A549 treated with RU486 at 1 μM for 4 hours (cell line): ENCODE data around the gene OR52N1. TPM values are rescaled to one million over a fixed set of nuclear protein-coding genes. Genes with fewer than 3 reads are reported as not detected.

Experiments used
- total RNA-seq: library from RNA; stranded (reverse); fragments of 200-300 nt; extraction: Qiagen RNA extraction; gene quantifications from 5 replicates; pipeline ENCODE4 v1.2.3, GENCODE V29; 2022; ENCODE audit warnings: low read depth

OR52N1 gene
- total RNA-seq: not detected in 5 replicates

GRCh38 chr11:5791165-5791564, at the start of gene OR52N1:
Gene OR52N1, minus strand, starts transcription at chr11:5791265. Its CDS starts 2,449 bp downstream, at chr11:5788816.

GRCh38 chr11:5808500-5809121, 17.5 kb upstream of the OR52N1 start, which contains the start of gene OR52N2:
Gene OR52N2, plus strand, starts transcription at chr11:5808924. Its CDS starts 11,412 bp downstream, at chr11:5820336.

GRCh38 chr11:5783255-5783654, 7.8 kb downstream of the OR52N1 start, which contains the start of gene OR52N5:
Gene OR52N5, minus strand, starts transcription at chr11:5783355. Its CDS starts 4,721 bp downstream, at chr11:5778634.

GRCh38 chr11:5753943-5754342, 37.1 kb downstream of the OR52N1 start, which contains the start of gene OR52N4:
Gene OR52N4, plus strand, starts transcription at chr11:5754243. Its CDS starts 498 bp downstream, at chr11:5754741.

Other genes with a start within 250 kb of the OR52N1 start
- gene OR52H1, start 242.7 kb downstream of the OR52N1 start, total RNA-seq: not detected in 5 replicates
- not detected in 5 replicates for gene OR52B6, start 210.4 kb downstream of the OR52N1 start, total RNA-seq
- gene TRIM6, start 194.6 kb downstream of the OR52N1 start, total RNA-seq: 8.9 to 13.1 TPM (median 12.4 TPM) in 5 replicates
- gene TRIM34, start 166.3 kb downstream of the OR52N1 start, total RNA-seq: 2.7 to 5.1 TPM (median 3.9 TPM) in 5 replicates
- gene TRIM5, start 106.2 kb downstream of the OR52N1 start, total RNA-seq: 11.8 to 13.5 TPM (median 12.2 TPM) in 5 replicates
- gene TRIM22, start 101.5 kb downstream of the OR52N1 start, total RNA-seq: 0.39 to 1.9 TPM (median 0.85 TPM) in 5 replicates
- not detected in 5 replicates for gene OR56B1, start 54.8 kb downstream of the OR52N1 start, total RNA-seq
- not detected in 5 replicates for gene OR52N4, start 37.0 kb downstream of the OR52N1 start, total RNA-seq
- gene OR52N5, start 7.9 kb downstream of the OR52N1 start, total RNA-seq: not detected in 5 replicates
- gene OR52N2, start 17.7 kb upstream of the OR52N1 start, total RNA-seq: not detected in 5 replicates
- gene OR52E6, start 50.6 kb upstream of the OR52N1 start, total RNA-seq: not detected in 5 replicates
- not detected in 5 replicates for gene OR52E8, start 66.4 kb upstream of the OR52N1 start, total RNA-seq
- gene OR52E4, start 89.4 kb upstream of the OR52N1 start, total RNA-seq: not detected in 5 replicates
- gene OR52E5, start 101.9 kb upstream of the OR52N1 start, total RNA-seq: not detected in 5 replicates
- not detected in 5 replicates for gene OR56A3, start 151.0 kb upstream of the OR52N1 start, total RNA-seq
- not detected in 5 replicates for gene OR56A5, start 177.2 kb upstream of the OR52N1 start, total RNA-seq
- gene OR52L1, start 195.7 kb upstream of the OR52N1 start, total RNA-seq: not detected in 5 replicates
- gene OR56A4, start 215.7 kb upstream of the OR52N1 start, total RNA-seq: not detected in 5 replicates
- gene OR56A1, start 239.5 kb upstream of the OR52N1 start, total RNA-seq: not detected in 5 replicates